Thymus (tissue), 11 donors: Measurements from ENCODE around the gene ST8SIA5. TPM values are rescaled to one million over a fixed set of nuclear protein-coding genes. Genes with fewer than 3 reads are reported as not detected.

Source experiments
- DNase-seq, 9 donors: peaks; one replicate each; pipeline ENCODE4 v3.0.0-alpha.2; 2013; ENCODE audit warnings: low spot score in 9 of 9, low read depth in 6 of 9, missing footprints in 1 of 9
- H3K27ac ChIP-seq, 2 donors: one replicate each; pipeline ENCODE4 v1.5.1; 2013; ENCODE audit warnings: control low read depth in 1 of 2, low read depth in 1 of 2, low read length in 1 of 2, mild to moderate bottlenecking in 1 of 2, moderate library complexity in 1 of 2
- H3K27me3 ChIP-seq, 2 donors: one replicate each; pipeline ENCODE4 v1.5.1; 2013; ENCODE audit warnings: low read length in 1 of 2; ENCODE audit not compliant: control insufficient read depth in 2 of 2, insufficient read depth in 1 of 2
- H3K36me3 ChIP-seq, 2 donors: one replicate each; pipeline ENCODE4 v1.5.1; 2013; ENCODE audit warnings: low read length in 1 of 2, mild to moderate bottlenecking in 1 of 2, moderate library complexity in 1 of 2; ENCODE audit not compliant: control insufficient read depth in 2 of 2, insufficient read depth in 2 of 2
- H3K4me1 ChIP-seq, 2 donors: one replicate each; pipeline ENCODE4 v1.5.1; 2013; ENCODE audit warnings: low read length in 2 of 2; ENCODE audit not compliant: control insufficient read depth in 2 of 2, insufficient read depth in 2 of 2
- H3K4me3 ChIP-seq, 2 donors: one replicate each; pipeline ENCODE4 v1.5.1; 2013; ENCODE audit warnings: low read length in 2 of 2, control low read depth in 1 of 2, mild to moderate bottlenecking in 1 of 2
- H3K9me3 ChIP-seq, 2 donors: one replicate each; pipeline ENCODE4 v1.5.1; 2013; ENCODE audit warnings: low read length in 1 of 2, mild to moderate bottlenecking in 1 of 2; ENCODE audit not compliant: control insufficient read depth in 2 of 2, insufficient read depth in 1 of 2
- WGBS: extraction: QIAGEN DNeasy Blood & Tissue Kit; methylation state at CpG from one replicate; pipeline ENCODE4 v1.1.7; 2013; 5-methylcytosine and 5-hydroxymethylcytosine counted together
- polyA plus RNA-seq: library from polyadenylated mRNA; stranded (reverse); fragments of 200-250 nt; gene quantifications from one replicate; pipeline ENCODE4 v1.2.3, GENCODE V29; 2013
- total RNA-seq: library from RNA; stranded (reverse); fragments of 120-200 nt; gene quantifications from one replicate; pipeline ENCODE4 v1.2.4, GENCODE V29; 2013
- donor health status: healthy.

The ST8SIA5 gene
- total and polyA plus RNA-seq, 2 donors, result 0.05 to 0.23 TPM

GRCh38 chr18:46688853-46689525 lies 67.9 kb downstream of the ST8SIA5 start:
- H3K36me3 ChIP-seq, result no peaks in the 10 kb centered on the region
- H3K4me1 ChIP-seq, result no peaks in the 10 kb centered on the region
- 97% methylated on average over 12 of the region's 12 CpGs for WGBS
- H3K9me3 ChIP-seq, result no peaks in the 10 kb centered on the region
- no peak for DNase-seq
- H3K27ac ChIP-seq, result no peak overlapping the region
- no peaks in the 10 kb centered on the region for H3K27me3 ChIP-seq
- H3K4me3 ChIP-seq, result no peak overlapping the region

GRCh38 chr18:46686186-46686585 lies 70.7 kb downstream of the ST8SIA5 start:
- H3K9me3 ChIP-seq, result no peaks in the 10 kb centered on the region
- WGBS, result 95% methylated on average over 9 of the region's 9 CpGs
- no peaks in the 10 kb centered on the region for H3K36me3 ChIP-seq
- no peak overlapping the region for H3K27ac ChIP-seq
- DNase-seq, result no peak
- no peaks in the 10 kb centered on the region for H3K4me1 ChIP-seq
- H3K4me3 ChIP-seq, result no peak overlapping the region
- H3K27me3 ChIP-seq, result no peaks in the 10 kb centered on the region

DNA sequence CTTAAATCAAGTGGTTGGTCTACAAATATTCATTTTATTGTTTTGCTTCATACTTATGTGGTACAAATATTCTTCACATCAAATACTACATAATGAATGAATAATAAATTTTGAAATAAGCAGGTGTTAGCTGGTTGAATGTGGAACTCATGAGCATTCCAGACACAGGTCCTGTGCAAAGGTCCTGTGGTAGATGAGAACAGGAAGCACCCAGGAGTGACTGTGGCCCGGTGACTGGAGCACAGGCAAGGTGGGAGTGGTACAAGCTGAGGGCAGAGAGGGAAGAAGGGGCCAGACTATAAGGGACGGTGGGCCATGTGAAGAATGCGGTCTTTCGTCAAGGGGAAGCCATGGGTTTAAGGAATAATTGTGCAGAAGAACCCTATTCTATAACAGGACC lies 73.6 kb downstream of the ST8SIA5 start:
- WGBS, result 94% methylated on average over 4 of the region's 4 CpGs
- no peaks in the 10 kb centered on the region for H3K9me3 ChIP-seq
- no peak for DNase-seq

DNA sequence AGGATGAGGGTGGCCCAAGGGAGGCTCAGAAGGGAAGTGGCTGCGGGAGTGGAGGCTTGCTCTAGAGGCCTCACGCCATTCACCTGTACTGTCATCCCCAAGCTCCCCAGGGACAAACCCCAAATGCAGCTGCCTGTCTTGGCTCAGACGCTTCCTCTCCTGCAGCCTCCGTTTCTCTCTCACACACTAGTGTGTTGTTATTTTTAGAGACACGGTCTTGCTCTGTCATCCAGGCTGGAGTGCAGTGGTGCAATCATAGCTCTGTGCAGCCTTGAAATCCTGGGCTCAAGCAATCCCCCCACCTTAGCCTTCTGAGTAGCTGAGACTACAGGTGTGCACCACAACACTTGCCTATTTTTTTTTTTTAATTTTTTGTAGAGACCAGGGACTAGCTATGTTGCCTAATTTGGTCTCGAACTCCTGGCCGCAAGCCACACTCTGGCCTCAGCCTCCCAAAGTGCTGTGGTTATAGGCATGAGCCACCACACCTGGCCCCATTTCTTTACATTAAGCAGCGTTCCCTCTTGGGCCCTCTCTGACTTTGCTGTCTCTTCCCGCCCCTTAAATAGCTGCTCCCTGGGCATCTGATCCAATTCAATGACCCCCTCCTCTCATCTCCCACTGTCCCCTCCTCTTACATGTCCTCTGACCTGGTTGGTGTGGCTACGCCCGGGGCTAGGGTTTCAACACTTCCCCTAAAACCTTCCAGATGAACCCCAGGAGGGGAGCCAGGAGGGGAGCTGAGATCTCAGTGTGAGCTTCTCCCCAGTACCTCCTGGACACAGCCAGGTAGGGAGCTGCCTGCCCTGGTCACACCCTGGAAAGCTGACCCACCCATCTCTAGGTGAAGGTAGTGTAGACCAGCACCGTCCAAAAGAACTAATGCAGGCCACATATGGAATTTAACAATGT lies 75.8 kb downstream of the ST8SIA5 start:
- Histone ChIP-seq H3K36me3 (no peaks in the 10 kb centered on the region), H3K4me3 (no peak overlapping the region), H3K9me3 (no peaks in the 10 kb centered on the region), H3K27ac (no peak overlapping the region), H3K27me3 (no peaks in the 10 kb centered on the region), H3K4me1 (no peaks in the 10 kb centered on the region)
- 85% methylated on average over 12 of the region's 12 CpGs for WGBS
- no peak for DNase-seq

More for the DNA sequence above, 73.6 kb downstream of the ST8SIA5 start:
- Histone ChIP-seq H3K27me3 (no peaks in the 10 kb centered on the region), H3K4me1 (no peaks in the 10 kb centered on the region), H3K36me3 (no peaks in the 10 kb centered on the region), H3K27ac (no peak overlapping the region), H3K4me3 (no peak overlapping the region)

DNA sequence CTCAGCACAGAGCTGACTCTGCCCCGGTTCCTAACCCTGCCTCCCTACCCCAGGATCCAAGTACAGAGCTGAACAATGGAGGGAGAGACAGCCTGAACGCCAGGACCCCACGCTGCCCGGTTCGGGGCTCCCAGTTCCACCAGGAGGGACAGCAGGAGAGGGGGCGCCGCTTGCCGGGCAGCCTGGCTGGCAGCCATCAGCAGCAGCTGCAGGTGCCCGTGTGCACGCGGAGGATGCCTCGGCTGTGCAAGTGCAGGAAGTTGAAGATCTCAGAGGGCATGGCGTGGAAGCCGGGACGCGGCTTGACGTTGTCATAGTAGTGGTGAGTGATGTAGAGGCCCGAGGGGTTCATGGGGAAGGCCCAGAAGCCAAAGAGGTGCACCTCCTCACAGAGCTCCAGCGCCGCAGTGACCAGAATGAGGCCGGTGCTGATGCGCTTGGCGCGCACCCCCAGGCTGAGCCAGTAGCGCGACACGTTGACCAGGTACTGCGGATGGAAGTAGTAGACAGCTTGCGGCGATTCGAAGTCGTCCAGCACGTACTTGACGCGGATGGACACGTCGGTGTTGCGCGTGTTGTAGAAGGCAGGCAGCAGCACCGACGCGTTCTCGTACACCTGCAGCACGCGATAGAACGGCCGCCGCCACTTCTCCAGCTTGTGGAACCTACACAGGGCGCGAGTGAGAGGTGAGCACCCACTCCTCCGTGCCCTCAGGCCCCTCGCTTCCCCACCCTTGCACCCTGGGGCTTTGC lies 76.8 kb downstream of the ST8SIA5 start:
- H3K9me3 ChIP-seq, result no peaks in the 10 kb centered on the region
- no peak for DNase-seq
- WGBS, result 96% methylated on average over 52 of the region's 52 CpGs
- no peaks in the 10 kb centered on the region for H3K36me3 ChIP-seq
- no peak overlapping the region for H3K27ac ChIP-seq
- no peaks in the 10 kb centered on the region for H3K27me3 ChIP-seq
- H3K4me1 ChIP-seq, result no peaks in the 10 kb centered on the region
- H3K4me3 ChIP-seq, result no peak overlapping the region

- H3K4me3 ChIP-seq, result no peak overlapping the region
- H3K36me3 ChIP-seq, result no peaks in the 10 kb centered on the region
- WGBS, result 59% methylated on average over 10 of the region's 10 CpGs
- H3K9me3 ChIP-seq, result no peaks in the 10 kb centered on the region
- peaks cover 0 to 6% of the 10 kb centered on the region in 2 donors for H3K27me3 ChIP-seq
- no peak for DNase-seq
- H3K4me1 ChIP-seq, result no peaks in the 10 kb centered on the region
- H3K27ac ChIP-seq, result no peak overlapping the region
Measured at GRCh38 chr18:46678785-46679399, 78.0 kb downstream of the ST8SIA5 start.

GRCh38 chr18:46678041-46678440 lies 78.8 kb downstream of the ST8SIA5 start:
- Histone ChIP-seq H3K27ac (no peak overlapping the region), H3K9me3 (no peaks in the 10 kb centered on the region), H3K27me3 (peaks cover 0 to 9% of the 10 kb centered on the region in 2 donors), H3K4me3 (no peak overlapping the region), H3K36me3 (no peaks in the 10 kb centered on the region), H3K4me1 (no peaks in the 10 kb centered on the region)
- no peak for DNase-seq
- WGBS, result 89% methylated on average over 3 of the region's 3 CpGs

DNA sequence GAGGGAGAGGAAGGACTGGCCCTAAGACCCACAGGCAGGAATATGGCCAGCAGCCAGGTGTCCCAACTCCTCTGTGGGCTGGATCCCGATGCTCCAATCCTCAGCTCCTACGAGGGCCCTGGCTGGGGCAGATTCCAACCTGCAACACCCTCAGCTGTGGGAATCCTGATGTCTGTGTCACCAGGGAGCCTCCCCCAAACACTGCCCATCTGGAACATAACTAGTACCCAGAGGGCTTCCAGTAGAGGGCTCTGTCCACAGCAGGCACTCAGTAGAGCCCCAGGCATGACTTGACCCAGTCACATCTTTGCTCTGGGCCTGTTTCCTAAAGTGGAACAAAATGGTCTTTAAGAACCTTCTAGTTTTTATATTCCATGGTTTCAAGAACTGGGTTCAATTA lies 79.2 kb downstream of the ST8SIA5 start:
- H3K4me3 ChIP-seq, result no peak overlapping the region
- no peak for DNase-seq
- H3K4me1 ChIP-seq, result no peaks in the 10 kb centered on the region
- H3K9me3 ChIP-seq, result no peaks in the 10 kb centered on the region
- WGBS, result 90% methylated on average over 2 of the region's 2 CpGs
- peaks cover 0 to 9% of the 10 kb centered on the region in 2 donors for H3K27me3 ChIP-seq
- no peaks in the 10 kb centered on the region for H3K36me3 ChIP-seq
- no peak overlapping the region for H3K27ac ChIP-seq
